H1 (cell line): ENCODE measurements around the gene SPOCK1. TPM values are rescaled to one million over a fixed set of nuclear protein-coding genes. Genes with fewer than 3 reads are reported as not detected.

Experiments used
- CTCF ChIA-PET: fragments of 300-600 bp; sonication (Branson Sonifier 250); formaldehyde crosslinking; loops from one replicate; lab custom pipeline; 2021; ENCODE audit not compliant: partially characterized antibody; lab: Charles Lee
- POLR2A ChIA-PET: fragments of 300-600 bp; sonication (Branson Sonifier 250); formaldehyde crosslinking; loops from one replicate; lab custom pipeline; 2021; ENCODE audit warnings: inconsistent platforms; ENCODE audit not compliant: partially characterized antibody; lab: Charles Lee
- DNase-seq, 2 experiments: peaks; one replicate each; pipeline versions ENCODE4 v3.0.0 to v3.0.0-alpha.2; 2010 to 2022; ENCODE audit warnings: low spot score in 2 of 2, low read depth in 1 of 2, mixed read lengths in 1 of 2
- FAIRE-seq: peaks from 2 replicates; lab custom pipeline; 2011; peaks lifted over from hg19 to GRCh38; lab: Jason Lieb, UNC
- H2AFZ ChIP-seq: 2 replicates; pipeline ENCODE4 v1.8.1; 2012; ENCODE audit warnings: low read length, inconsistent platforms
- H2AK5ac ChIP-seq: 2 replicates; pipeline ENCODE4 v1.6.1; 2013; ENCODE audit warnings: low read depth, low read length
- H2BK120ac ChIP-seq: replicated peaks from 2 replicates; pipeline ENCODE3; 2013; ENCODE audit warnings: low read depth, low read length, inconsistent platforms
- H2BK12ac ChIP-seq: 2 replicates; pipeline ENCODE4 v1.6.1; 2013; ENCODE audit warnings: low read depth, low read length
- H2BK15ac ChIP-seq: 2 replicates; pipeline ENCODE4 v1.6.1; 2013; ENCODE audit warnings: low read length
- H2BK20ac ChIP-seq: 2 replicates; pipeline ENCODE4 v1.6.1; 2013; ENCODE audit warnings: low read length
- H2BK5ac ChIP-seq: 2 replicates; pipeline ENCODE4 v1.6.1; 2013; ENCODE audit warnings: low read depth, low read length
- H3K14ac ChIP-seq: 2 replicates; pipeline ENCODE4 v1.6.1; 2013; ENCODE audit warnings: inconsistent platforms; ENCODE audit not compliant: insufficient read length
- H3K18ac ChIP-seq: 2 replicates; pipeline ENCODE4 v1.6.1; 2013; ENCODE audit warnings: low read length; ENCODE audit errors: extremely low read depth
- H3K23ac ChIP-seq: 2 replicates; pipeline ENCODE4 v1.6.1; 2013; ENCODE audit warnings: inconsistent platforms; ENCODE audit not compliant: insufficient read length
- H3K23me2 ChIP-seq: 2 replicates; pipeline ENCODE4 v1.6.1; 2013; ENCODE audit warnings: low read depth, low read length
- H3K27ac ChIP-seq: 2 replicates; pipeline ENCODE4 v1.6.1; 2011; ENCODE audit warnings: low read depth, low read length, inconsistent platforms
- H3K27me3 ChIP-seq, 4 experiments: replicated peaks in 1 of 4; 1 replicate in 1 of 4; 2 replicates in 3 of 4; pipeline versions ENCODE4 v1.6.1 to v1.8.1; 2011 to 2013; ENCODE audit warnings: low read length in 3 of 4, mild to moderate bottlenecking in 3 of 4, inconsistent platforms in 2 of 4, mixed read lengths in 2 of 4, moderate library complexity in 1 of 4; ENCODE audit not compliant: control insufficient read depth in 3 of 4, insufficient read depth in 3 of 4; ENCODE audit errors: extremely low read depth in 1 of 4
- H3K36me3 ChIP-seq, 4 experiments: 2 replicates each; pipeline versions ENCODE4 v1.6.1 to v1.8.1; 2011 to 2013; ENCODE audit warnings: mild to moderate bottlenecking in 4 of 4, low read length in 3 of 4, moderate library complexity in 2 of 4, control low read depth in 1 of 4, inconsistent platforms in 1 of 4; ENCODE audit not compliant: insufficient read depth in 4 of 4, control insufficient read depth in 2 of 4
- H3K4ac ChIP-seq: replicated peaks from 2 replicates; pipeline ENCODE3; 2013; ENCODE audit warnings: low read length, low read depth, mixed read lengths, inconsistent platforms; ENCODE audit not compliant: insufficient read length
- H3K4me1 ChIP-seq, 4 experiments: replicated peaks in 1 of 4; 1 replicate in 1 of 4; 2 replicates in 3 of 4; pipeline versions ENCODE4 v1.6.1 to v1.8.1; 2011 to 2013; ENCODE audit warnings: low read length in 3 of 4, inconsistent platforms in 2 of 4, mixed read lengths in 1 of 4; ENCODE audit not compliant: insufficient read depth in 4 of 4, control insufficient read depth in 3 of 4
- H3K4me2 ChIP-seq, 2 experiments: 2 replicates each; pipeline versions ENCODE4 v1.6.1 to v1.8.1; 2011 to 2013; ENCODE audit warnings: low read depth in 2 of 2, low read length in 2 of 2, control low read depth in 1 of 2, inconsistent platforms in 1 of 2, mild to moderate bottlenecking in 1 of 2; ENCODE audit not compliant: insufficient read depth in 1 of 2
- H3K4me3 ChIP-seq, 4 experiments: fragments of 200-600, 300-600 bp in 1 of 4; sonication (generic), shearing (Covaris generic), sonication (Bioruptor Twin) in 1 of 4; 2 replicates each; pipeline versions ENCODE4 v1.5.1 to v1.8.1; 2011 to 2016; ENCODE audit warnings: low read length in 4 of 4, low read depth in 3 of 4, control low read depth in 2 of 4, inconsistent platforms in 2 of 4, mild to moderate bottlenecking in 2 of 4, mixed read lengths in 1 of 4, moderate library complexity in 1 of 4; ENCODE audit not compliant: insufficient read depth in 2 of 4; ENCODE audit errors: extremely low read depth in 1 of 4
- H3K56ac ChIP-seq: replicated peaks from 2 replicates; pipeline ENCODE3; 2013; ENCODE audit warnings: low read depth, mild to moderate bottlenecking, mixed read lengths, low read length, inconsistent platforms; ENCODE audit not compliant: insufficient read length
- H3K79me1 ChIP-seq: 2 replicates; pipeline ENCODE4 v1.6.1; 2013; ENCODE audit warnings: low read depth, low read length, control low read depth
- H3K79me2 ChIP-seq, 2 experiments: 2 replicates each; pipeline versions ENCODE4 v1.6.1 to v1.8.1; 2012 to 2013; ENCODE audit warnings: low read length in 2 of 2, mild to moderate bottlenecking in 2 of 2, inconsistent platforms in 1 of 2; ENCODE audit not compliant: insufficient read depth in 2 of 2, control insufficient read depth in 1 of 2
- H3K9ac ChIP-seq, 4 experiments: replicated peaks in 1 of 4; 1 replicate in 1 of 4; 2 replicates in 3 of 4; pipeline versions ENCODE4 v1.6.1 to v1.8.1; 2011 to 2013; ENCODE audit warnings: low read depth in 3 of 4, low read length in 3 of 4, control low read depth in 2 of 4, mild to moderate bottlenecking in 2 of 4, moderate library complexity in 2 of 4, inconsistent platforms in 1 of 4; ENCODE audit errors: extremely low read depth in 1 of 4
- H3K9me3 ChIP-seq, 2 experiments: 2 replicates each; pipeline versions ENCODE4 v1.6.1 to v1.8.1; 2012 to 2013; ENCODE audit warnings: mild to moderate bottlenecking in 2 of 2, moderate library complexity in 2 of 2, control low read depth in 1 of 2, inconsistent platforms in 1 of 2, low read depth in 1 of 2, low read length in 1 of 2, mixed read lengths in 1 of 2; ENCODE audit not compliant: insufficient read depth in 2 of 2
- H4K20me1 ChIP-seq, 2 experiments: replicated peaks in 1 of 2; 2 replicates each; pipeline versions ENCODE3 to v1.8.1; 2011 to 2013; ENCODE audit warnings: inconsistent platforms in 2 of 2, low read length in 2 of 2, mild to moderate bottlenecking in 1 of 2; ENCODE audit not compliant: insufficient read depth in 2 of 2, control insufficient read depth in 1 of 2
- H4K5ac ChIP-seq: 2 replicates; pipeline ENCODE4 v1.6.1; 2013; ENCODE audit warnings: low read length, low read depth, mixed read lengths, inconsistent platforms; ENCODE audit not compliant: insufficient read length
- H4K8ac ChIP-seq: 2 replicates; pipeline ENCODE4 v1.8.0; 2013; ENCODE audit warnings: mild to moderate bottlenecking, moderate library complexity, low read length, inconsistent platforms; ENCODE audit not compliant: insufficient read depth; ENCODE audit errors: extremely low read depth
- H4K91ac ChIP-seq: replicated peaks from 2 replicates; pipeline ENCODE3; 2013; ENCODE audit warnings: low read length, mixed read lengths, inconsistent platforms; ENCODE audit not compliant: insufficient read length
- RFX5 ChIP-seq: IDR thresholded peaks from 2 replicates; pipeline ENCODE4 v1.6.1; 2011; ENCODE audit warnings: low read depth, low read length, improper control_type of control experiment, borderline replicate concordance
- TEAD4 ChIP-seq: IDR thresholded peaks from 2 replicates; pipeline ENCODE4 v1.6.1; 2012; ENCODE audit warnings: low read depth, low read length, inconsistent platforms, mixed read lengths
- WGBS, 2 experiments: shearing (Covaris generic) in 1 of 2; methylation state at CpG; one replicate each; pipeline versions ENCODE4 v1.1.6 to v1.1.7; 2013 to 2015; ENCODE audit warnings: low lambda C conversion rate in 2 of 2, mixed read lengths in 2 of 2, inconsistent platforms in 1 of 2, low coverage in 1 of 2, missing lambda C conversion rate in 1 of 2; ENCODE audit not compliant: insufficient replicate concordance in 2 of 2, insufficient coverage in 1 of 2, insufficient read length in 1 of 2; ENCODE audit errors: extremely low coverage in 1 of 2, missing lambda C conversion rate in 1 of 2; 5-methylcytosine and 5-hydroxymethylcytosine counted together
- polyA plus RNA-seq, 7 experiments: library from polyadenylated mRNA; depleted of rRNA in 3 of 7; stranded (reverse) in 5 of 7; unstranded in 2 of 7; fragments of >200 nt in 5 of 7; fragments of 200-250 nt in 2 of 7; gene quantifications; 1 replicate in 5 of 7; 2 replicates in 1 of 7; 4 replicates in 1 of 7; pipeline versions ENCODE4 v1.2.1 to v1.2.3, GENCODE V29; 2011 to 2013; ENCODE audit warnings: missing spikeins in 2 of 7, mixed read lengths in 2 of 7
- total RNA-seq: library from RNA; stranded (reverse); fragmentation: NEBNext Ultra II Directional; extraction: Animal tissue kit (Norgen Biotek cat#: 25700); gene quantifications from 2 replicates; pipeline ENCODE4 v1.2.1, GENCODE V29; 2021

The SPOCK1 gene
- total and polyA plus RNA-seq, 2 of the 8 experiments (the other 6 are each of a cell fraction or from before 2014, with no cell fraction given) = 6.9 to 18.1 TPM

GRCh38 chr5:137148655-137149054, 350.5 kb downstream of the SPOCK1 start:
- Histone ChIP-seq H3K27me3 (no peaks in the 10 kb centered on the region), H2AFZ (no peak overlapping the region), H3K14ac (no peak overlapping the region), H3K4me1 (peaks cover 0 to 10% (median 0%) of the 10 kb centered on the region in 4 experiments; a peak in 4 of 7 replicates), H3K23ac (no peak overlapping the region), H3K79me2 (no peaks in the 10 kb centered on the region), H2BK5ac (no peak overlapping the region), H2BK12ac (no peak overlapping the region), H3K4me2 (no peak overlapping the region), H3K56ac (no peak overlapping the region), H2BK120ac (no peak overlapping the region), H3K18ac (no peak overlapping the region), H3K23me2 (no peaks in the 10 kb centered on the region), H2AK5ac (no peak overlapping the region), H3K4ac (no peak overlapping the region), H2BK15ac (no peak overlapping the region), H3K27ac (no peak overlapping the region), H3K9me3 (no peaks in the 10 kb centered on the region), H3K4me3 (no peak overlapping the region), H3K79me1 (no peaks in the 10 kb centered on the region), H4K8ac (no peak overlapping the region), H4K91ac (no peak overlapping the region), H3K9ac (no peak overlapping the region), H4K20me1 (no peaks in the 10 kb centered on the region), H4K5ac (no peak overlapping the region), H2BK20ac (no peak overlapping the region), H3K36me3 (no peaks in the 10 kb centered on the region)
- no peak for TF ChIP-seq TEAD4
- TF ChIP-seq RFX5 = no peak
- ChIA-PET CTCF (interaction anchor here (0.7 kb wide), 2 partner anchors 57 to 196 kb away, joined by 3 read pairs; no protein-coding TSS in a partner anchor), POLR2A (no interaction called here)
- WGBS, 2 experiments = 82% methylated on average over 2 of the region's 2 CpGs; no CpG with 5 or more reads in 1 of the 2 experiments
- DNase-seq (no peak), FAIRE-seq (no peak)
